Inferior parietal cortex (tissue), 1 donor: ENCODE data around the gene RBBP8.

Source experiments
- DNase-seq: peaks from one replicate; pipeline ENCODE4 v3.0.0-alpha.2; 2016; ENCODE audit errors: extremely low spot score

Gene RBBP8

GRCh38 chr18:22998344-22998743, 65.2 kb downstream of the RBBP8 start:
- no peak for DNase-seq

- no peak for DNase-seq
Measured at GRCh38 chr18:22999212-22999611, 66.1 kb downstream of the RBBP8 start.

- DNase-seq: no peak
Measured at GRCh38 chr18:22999647-23000046, 66.5 kb downstream of the RBBP8 start.

- no peak for DNase-seq
Measured at GRCh38 chr18:23003289-23003688, 70.2 kb downstream of the RBBP8 start.

GRCh38 chr18:23012249-23012648, 79.1 kb downstream of the RBBP8 start:
- DNase-seq: no peak

- DNase-seq: no peak
Measured at GRCh38 chr18:23020555-23021294, 87.6 kb downstream of the RBBP8 start.

- DNase-seq: no peak
Measured at GRCh38 chr18:23021623-23022022, 88.5 kb downstream of the RBBP8 start.

GRCh38 chr18:23032030-23032582, 99.0 kb downstream of the RBBP8 start:
- no peak for DNase-seq

GRCh38 chr18:23033056-23033455, 99.9 kb downstream of the RBBP8 start:
- no peak for DNase-seq

GRCh38 chr18:23036660-23037201, 103.6 kb downstream of the RBBP8 start:
- DNase-seq: no peak

- no peak for DNase-seq
Measured at GRCh38 chr18:23037646-23038045, 104.5 kb downstream of the RBBP8 start.

GRCh38 chr18:23038712-23039111, 105.6 kb downstream of the RBBP8 start:
- no peak for DNase-seq

- DNase-seq: no peak
Measured at GRCh38 chr18:23042133-23042532, 109.0 kb downstream of the RBBP8 start.

GRCh38 chr18:23043803-23044376, 110.8 kb downstream of the RBBP8 start:
- DNase-seq: no peak

GRCh38 chr18:23049698-23050373, 116.7 kb downstream of the RBBP8 start:
- no peak for DNase-seq

- DNase-seq: no peak
Measured at GRCh38 chr18:23053776-23054457, 120.8 kb downstream of the RBBP8 start.

- no peak for DNase-seq
Measured at GRCh38 chr18:23054553-23054952, 121.4 kb downstream of the RBBP8 start.

GRCh38 chr18:23056315-23056714, 123.2 kb downstream of the RBBP8 start:
- DNase-seq: no peak

GRCh38 chr18:23057096-23057495, 124.0 kb downstream of the RBBP8 start:
- DNase-seq: no peak

- DNase-seq: no peak
Measured at GRCh38 chr18:23058746-23059415, 125.8 kb downstream of the RBBP8 start.
